ENCODE results near the gene GPX3. TPM values are rescaled to one million over a fixed set of nuclear protein-coding genes. Genes with fewer than 3 reads are reported as not detected.

Gene GPX3
- total and polyA plus RNA-seq, 2 donors (not counting 3 experiments of a cell fraction or from before 2014, with no cell fraction given): 5.1 to 17.1 TPM

GRCh38 chr5:151038801-151039238, 18.4 kb downstream of the GPX3 start:
- Histone ChIP-seq H4K20me1 (replicated peaks; ENCODE audit: control insufficient read depth, extremely low read depth, insufficient read depth, low read length) (no peaks in the 10 kb centered on the region), H3K4me3 (replicated peaks in 1 of 3; ENCODE audit: insufficient read depth in 1 of 3, low read depth in 1 of 3, low read length in 3 of 3) (no peak overlapping the region), H2AFZ (ENCODE audit: low read depth, low read length) (no peak overlapping the region), H3K9me3 (replicated peaks; ENCODE audit: control insufficient read depth, insufficient read depth, low read length) (no peaks in the 10 kb centered on the region), H3K27me3 (ENCODE audit: control insufficient read depth in 2 of 2, insufficient read depth in 2 of 2, low read length in 2 of 2) (no peaks in the 10 kb centered on the region), H3K9me1 (replicated peaks; ENCODE audit: control insufficient read depth, extremely low read depth, insufficient read depth, low read length) (no peaks in the 10 kb centered on the region), H3K36me3 (ENCODE audit: control insufficient read depth in 2 of 2, extremely low read depth in 1 of 2, insufficient read depth in 2 of 2, low read length in 2 of 2) (peaks cover 14 to 39% of the 10 kb centered on the region in 2 experiments), H3K9ac (replicated peaks; ENCODE audit: extremely low read depth, insufficient read depth, low read length) (no peak overlapping the region), H3K79me2 (ENCODE audit: control insufficient read depth, insufficient read depth, low read length) (no peaks in the 10 kb centered on the region), H3K4me1 (ENCODE audit: control insufficient read depth, extremely low read depth, insufficient read depth, low read length) (peaks cover 21% of the 10 kb centered on the region), H3K27ac (ENCODE audit: insufficient read depth, low read depth, low read length) (peak overlapping the region; percentile 36), H3K4me2 (ENCODE audit: insufficient read depth, low read length) (no peak overlapping the region)
- ChIA-PET CTCF (interaction anchor here (0.9 to 3.7 kb wide), 12 partner anchors 10 to 200 kb away, joined by 3 to 37 read pairs (median 6); no protein-coding TSS in a partner anchor), POLR2A (no interaction called here)
- DNase-seq (ENCODE audit: low read depth, low spot score) (peak; percentile 71), FAIRE-seq (peak; percentile 93)
- intact Hi-C loops (cut with micrococcal nuclease): loop anchor here (1.0 kb wide), 1 partner anchor 16 kb away; no protein-coding TSS in a partner anchor
- TF ChIP-seq EZH2 (IDR thresholded peaks at IDR 0.05; ENCODE audit: borderline replicate concordance, low read depth, low read length, severe bottlenecking) (no peak), MAX (IDR thresholded peaks at IDR 0.05; ENCODE audit: insufficient read depth, insufficient read length) (no peak), POLR2AphosphoS5 (IDR thresholded peaks at IDR 0.05; ENCODE audit: insufficient read depth, low read depth, low read length) (no peak), MYC (IDR thresholded peaks at IDR 0.05; ENCODE audit: low read depth, low read length) (no peak), GATA2 (IDR thresholded peaks at IDR 0.05; ENCODE audit: insufficient read depth, insufficient read length, low read depth, low read length) (no peak), POLR2A (IDR thresholded peaks at IDR 0.05; ENCODE audit: low read depth, low read length) (no peak), FOS (IDR thresholded peaks at IDR 0.05; ENCODE audit: borderline replicate concordance, insufficient read depth, low read length) (peak; percentile 81), JUN (IDR thresholded peaks at IDR 0.05; ENCODE audit: borderline replicate concordance, insufficient read depth, insufficient read length, low read depth) (peak; percentile 48)
- TF ChIP-seq, protein P1, sequence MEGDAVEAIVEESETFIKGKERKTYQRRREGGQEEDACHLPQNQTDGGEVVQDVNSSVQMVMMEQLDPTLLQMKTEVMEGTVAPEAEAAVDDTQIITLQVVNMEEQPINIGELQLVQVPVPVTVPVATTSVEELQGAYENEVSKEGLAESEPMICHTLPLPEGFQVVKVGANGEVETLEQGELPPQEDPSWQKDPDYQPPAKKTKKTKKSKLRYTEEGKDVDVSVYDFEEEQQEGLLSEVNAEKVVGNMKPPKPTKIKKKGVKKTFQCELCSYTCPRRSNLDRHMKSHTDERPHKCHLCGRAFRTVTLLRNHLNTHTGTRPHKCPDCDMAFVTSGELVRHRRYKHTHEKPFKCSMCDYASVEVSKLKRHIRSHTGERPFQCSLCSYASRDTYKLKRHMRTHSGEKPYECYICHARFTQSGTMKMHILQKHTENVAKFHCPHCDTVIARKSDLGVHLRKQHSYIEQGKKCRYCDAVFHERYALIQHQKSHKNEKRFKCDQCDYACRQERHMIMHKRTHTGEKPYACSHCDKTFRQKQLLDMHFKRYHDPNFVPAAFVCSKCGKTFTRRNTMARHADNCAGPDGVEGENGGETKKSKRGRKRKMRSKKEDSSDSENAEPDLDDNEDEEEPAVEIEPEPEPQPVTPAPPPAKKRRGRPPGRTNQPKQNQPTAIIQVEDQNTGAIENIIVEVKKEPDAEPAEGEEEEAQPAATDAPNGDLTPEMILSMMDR (IDR thresholded peaks at IDR 0.05; ENCODE audit: extremely low read depth in 1 of 2, insufficient read depth in 1 of 2, low read depth in 1 of 2, low read length in 2 of 2): no peak
- no TSS peak for BruUV-seq (replicated peaks)
- dilution Hi-C loops (cut with MboI; ENCODE audit: extremely low pct_ligation_motif_present, low sequenced_read_pairs): loop anchor here (10.0 kb wide), 1 partner anchor 46 kb away; the partner anchor contains the start of gene TNIP1

All from endothelial cell of umbilical vein (primary cell).